Measurements from ENCODE around the gene TMEM40. TPM values are rescaled to one million over a fixed set of nuclear protein-coding genes. Genes with fewer than 3 reads are reported as not detected.

Gene TMEM40
- total RNA-seq, 1 experiment from 2014 or later: not detected

- no peaks in the 10 kb centered on the region for H3K36me3 Mint-ChIP-seq (ENCODE audit: insufficient read depth in 1 of 3, low read depth in 3 of 3)
- H3K27me3 Mint-ChIP-seq (ENCODE audit: low read depth): peaks cover 3% of the 10 kb centered on the region
- no peak overlapping the region for H2BK120ac ChIP-seq (ENCODE audit: low read depth, low read length, poor library complexity, severe bottlenecking)
- H3K14ac ChIP-seq (ENCODE audit: insufficient read depth, low read length): no peak overlapping the region
- no peaks in the 10 kb centered on the region; a peak in 1 of 5 replicates for H3K9me3 Mint-ChIP-seq
- no peak overlapping the region for H3K4ac ChIP-seq (ENCODE audit: low read depth, low read length)
- TF ChIP-seq CTCF (conservative IDR thresholded peaks at IDR 0.05): no peak
- DNase-seq: no peak
- H3K4me1 ChIP-seq (ENCODE audit: insufficient read depth, low read length): no peaks in the 10 kb centered on the region
- no peaks in the 10 kb centered on the region for H3K79me1 ChIP-seq (ENCODE audit: insufficient read depth, low read depth, low read length, poor library complexity, severe bottlenecking)
- H4K5ac ChIP-seq (ENCODE audit: insufficient read length, low read depth, low read length): no peak overlapping the region
- no peaks in the 10 kb centered on the region for H4K20me1 ChIP-seq (ENCODE audit: control insufficient read depth, insufficient read depth, insufficient read length)
- H2BK20ac ChIP-seq (ENCODE audit: low read depth, low read length, poor library complexity, severe bottlenecking): no peak overlapping the region
- H2AFZ ChIP-seq (ENCODE audit: low read length): no peak overlapping the region
- no peak overlapping the region for H3K4me3 Mint-ChIP-seq
- no peak overlapping the region for H3K9ac ChIP-seq (ENCODE audit: extremely low read depth, insufficient read length, low read length)
- H2BK12ac ChIP-seq (ENCODE audit: insufficient read length, low read depth, low read length): no peak overlapping the region
- H3K79me2 ChIP-seq (ENCODE audit: insufficient read depth, low read length): no peaks in the 10 kb centered on the region
- no peak overlapping the region for H3K27ac ChIP-seq (ENCODE audit: insufficient read length, low read depth, low read length)
- no peak overlapping the region for H3K27ac Mint-ChIP-seq
- no peak overlapping the region for H2BK15ac ChIP-seq (ENCODE audit: low read depth, low read length)
- H2AK5ac ChIP-seq (ENCODE audit: insufficient read length, low read length): no peak overlapping the region
- H3K4me2 ChIP-seq (ENCODE audit: insufficient read depth, insufficient read length, low read length): no peak overlapping the region
- H3K4me1 Mint-ChIP-seq: peaks cover 3 to 10% of the 10 kb centered on the region in 2 experiments; a peak in 3 of 4 replicates
- peaks cover 4% of the 10 kb centered on the region for H3K23me2 ChIP-seq (ENCODE audit: insufficient read length, low read depth, low read length, poor library complexity, severe bottlenecking)
- no peak overlapping the region for H4K91ac ChIP-seq (ENCODE audit: insufficient read length, low read depth, low read length)
- no peak overlapping the region for H4K8ac ChIP-seq (replicated peaks; ENCODE audit: insufficient read length, low read depth, low read length)
- no peak overlapping the region for H3K23ac ChIP-seq (ENCODE audit: insufficient read length, low read depth, low read length)
- WGBS (ENCODE audit: extremely low coverage, insufficient read length, low lambda C conversion rate): no CpG with 5 or more reads among the region's 2 CpGs
- no peak overlapping the region for H3K18ac ChIP-seq (ENCODE audit: insufficient read length, low read depth, low read length)
- no peak overlapping the region for H2BK5ac ChIP-seq (ENCODE audit: insufficient read length, low read length)
- no peak overlapping the region for H3T11ph ChIP-seq (ENCODE audit: low read length)
- H3K27me3 ChIP-seq (ENCODE audit: insufficient read depth, low read length): no peaks in the 10 kb centered on the region
- H3K9me3 ChIP-seq (ENCODE audit: control insufficient read depth, low read depth, low read length): no peaks in the 10 kb centered on the region
- no peak overlapping the region for H3K56ac ChIP-seq (ENCODE audit: insufficient read length, low read depth, low read length)
Observed at GRCh38 chr3:12741209-12741608, 17.9 kb downstream of the TMEM40 start.

Data from H9 (cell line).